ENCODE measurements around the gene AP2A1. TPM values are rescaled to one million over a fixed set of nuclear protein-coding genes. Genes with fewer than 3 reads are reported as not detected.

Gene AP2A1
- total and polyA plus RNA-seq, 4 experiments from 2014 or later, result 2.6 to 56.2 (median 32.5) TPM

DNA sequence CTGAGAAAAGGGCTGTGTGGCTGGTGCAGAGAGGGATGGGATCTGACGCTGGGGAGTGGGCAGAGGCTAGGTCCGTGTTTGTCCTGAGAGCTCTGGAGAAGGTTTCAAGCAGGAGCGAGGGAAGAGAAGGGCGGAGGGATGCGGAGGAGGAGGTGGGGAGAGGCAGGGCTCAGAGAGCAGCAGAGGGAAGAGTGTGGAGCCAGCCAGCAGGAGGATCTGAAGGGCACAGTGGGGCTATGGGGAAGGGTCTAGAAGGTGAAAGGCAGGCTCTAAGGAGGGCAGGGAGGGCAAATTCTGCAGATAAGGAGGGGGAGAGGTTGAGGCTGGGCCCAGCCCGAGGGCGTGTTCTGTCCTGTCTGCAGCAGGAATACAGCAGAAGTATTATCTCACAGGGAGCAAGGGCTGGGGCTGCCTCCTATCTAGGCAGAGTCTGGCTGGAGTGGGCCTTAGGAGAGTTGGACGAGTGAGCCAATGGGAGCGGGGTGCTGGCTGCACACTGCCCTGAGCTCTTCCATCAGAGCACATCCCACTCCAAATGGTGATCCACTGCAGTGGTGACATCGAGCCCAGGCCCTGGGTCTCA lies 6.1 kb downstream of the AP2A1 start:
- H3K4me3 Mint-ChIP-seq, result no peak overlapping the region
- intact Hi-C loops (cut with micrococcal nuclease), result no loop called here
- ChIA-PET POLR2A (ENCODE audit: partially characterized antibody) (no interaction called here), CTCF (ENCODE audit: partially characterized antibody) (interaction anchor here (0.5 kb wide), 1 partner anchor 226 kb away, joined by 4 read pairs; no protein-coding TSS in a partner anchor)
- Histone ChIP-seq H3K4me1 (ENCODE audit: insufficient read depth, low read length) (peaks cover 20% of the 10 kb centered on the region), H3K27me3 (ENCODE audit: insufficient read depth, low read length) (no peaks in the 10 kb centered on the region), H3K4me3 (ENCODE audit: low read length in 2 of 2) (no peak overlapping the region), H3K9me3 (ENCODE audit: control insufficient read depth in 1 of 2, low read length in 2 of 2) (no peaks in the 10 kb centered on the region), H3K27ac (ENCODE audit: low read depth, low read length) (no peak overlapping the region), H3K36me3 (ENCODE audit: insufficient read depth, low read length) (no peaks in the 10 kb centered on the region)
- peaks cover 24 to 44% (median 29%) of the 10 kb centered on the region in 4 donors for H3K4me1 Mint-ChIP-seq
- peak overlapping the region in 1 of 7 donors; percentile 36 for H3K27ac Mint-ChIP-seq
- no peaks in the 10 kb centered on the region for H3K9me3 Mint-ChIP-seq
- H3K27me3 Mint-ChIP-seq, result no peaks in the 10 kb centered on the region
- no peak for DNase-seq
- peaks cover 14 to 18% of the 10 kb centered on the region in 2 donors for H3K36me3 Mint-ChIP-seq

DNA sequence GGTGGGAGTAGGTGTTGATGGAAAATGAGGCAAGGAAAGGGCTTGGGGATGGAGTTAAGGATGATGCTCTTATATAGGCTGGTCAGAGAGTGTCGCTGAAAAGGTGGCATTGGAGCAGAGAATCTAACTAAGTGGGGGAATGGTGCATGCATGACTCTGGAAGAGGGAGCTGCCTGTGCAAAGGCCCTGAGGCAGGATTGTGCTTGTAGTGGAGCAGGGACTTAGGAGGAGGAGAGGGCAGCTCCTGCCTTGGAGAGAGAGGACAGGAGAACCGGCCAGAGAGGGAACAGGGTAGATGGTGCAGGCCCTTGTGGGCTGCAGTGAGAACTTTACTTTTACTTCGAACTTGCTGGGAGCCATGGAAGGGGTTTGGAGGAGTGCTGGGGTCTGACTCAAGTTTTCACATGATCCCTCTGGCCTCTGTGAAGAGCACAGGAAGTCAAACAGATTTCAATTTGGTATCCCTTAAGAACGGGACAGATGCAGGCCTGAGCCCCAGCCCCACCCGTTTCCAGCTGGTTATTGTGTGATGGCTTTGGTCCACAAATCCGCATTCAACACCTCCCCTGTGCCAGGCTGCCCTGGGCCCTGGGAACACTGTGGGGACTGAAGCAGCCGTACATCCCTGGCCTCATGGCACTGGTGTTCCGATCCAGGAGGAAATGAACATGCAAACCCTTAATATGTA lies 7.0 kb downstream of the AP2A1 start:
- H3K36me3 Mint-ChIP-seq, result peaks cover 14 to 18% of the 10 kb centered on the region in 2 donors
- no peaks in the 10 kb centered on the region for H3K27me3 ChIP-seq (ENCODE audit: insufficient read depth, low read length)
- H3K36me3 ChIP-seq (ENCODE audit: insufficient read depth, low read length), result no peaks in the 10 kb centered on the region
- no peak overlapping the region for H3K27ac ChIP-seq (ENCODE audit: low read depth, low read length)
- DNase-seq, result no peak
- H3K4me3 Mint-ChIP-seq, result no peak overlapping the region
- peaks cover 17 to 35% (median 21%) of the 10 kb centered on the region in 4 donors for H3K4me1 Mint-ChIP-seq
- ChIA-PET CTCF (ENCODE audit: partially characterized antibody) (no interaction called here), POLR2A (ENCODE audit: partially characterized antibody) (no interaction called here)
- H3K4me1 ChIP-seq (ENCODE audit: insufficient read depth, low read length), result peaks cover 12% of the 10 kb centered on the region
- H3K9me3 Mint-ChIP-seq, result no peaks in the 10 kb centered on the region
- peak overlapping the region in 1 of 7 donors; percentile 23 for H3K27ac Mint-ChIP-seq
- no peaks in the 10 kb centered on the region for H3K27me3 Mint-ChIP-seq
- no peak overlapping the region for H3K4me3 ChIP-seq (ENCODE audit: low read length in 2 of 2)
- H3K9me3 ChIP-seq (ENCODE audit: control insufficient read depth in 1 of 2, low read length in 2 of 2), result no peaks in the 10 kb centered on the region
- intact Hi-C loops (cut with micrococcal nuclease), result no loop called here

DNA sequence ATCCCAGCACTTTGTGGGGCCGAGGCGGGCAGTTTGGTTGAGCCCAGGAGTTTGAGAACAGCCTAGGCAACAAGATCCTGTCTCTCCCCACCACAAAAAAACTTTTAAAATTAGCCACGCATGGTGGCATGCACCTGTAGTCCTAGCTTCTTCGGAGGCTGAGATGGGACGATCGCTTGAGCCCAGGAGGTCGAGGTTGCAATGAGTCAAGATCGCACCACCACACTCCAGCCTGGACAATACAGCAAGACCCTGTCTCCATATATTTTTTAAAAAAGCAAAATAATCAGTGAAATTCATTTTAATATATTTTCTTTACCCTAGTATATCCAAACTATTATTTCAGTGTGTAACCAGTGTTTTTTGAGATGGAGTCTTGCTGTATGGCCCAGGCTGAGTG lies 8.2 kb downstream of the AP2A1 start:
- no peak for DNase-seq
- Mint-ChIP-seq H3K4me1 (peaks cover 14 to 30% (median 19%) of the 10 kb centered on the region in 4 donors), H3K9me3 (no peaks in the 10 kb centered on the region), H3K27me3 (no peaks in the 10 kb centered on the region), H3K4me3 (no peak overlapping the region), H3K27ac (no peak overlapping the region), H3K36me3 (peaks cover 14 to 23% of the 10 kb centered on the region in 2 donors)
- intact Hi-C loops (cut with micrococcal nuclease), result no loop called here
- POLR2A ChIA-PET (ENCODE audit: partially characterized antibody), result no interaction called here
- Histone ChIP-seq H3K27ac (ENCODE audit: low read depth, low read length) (no peak overlapping the region), H3K27me3 (ENCODE audit: insufficient read depth, low read length) (no peaks in the 10 kb centered on the region), H3K9me3 (ENCODE audit: control insufficient read depth in 1 of 2, low read length in 2 of 2) (no peaks in the 10 kb centered on the region), H3K4me3 (ENCODE audit: low read length in 2 of 2) (no peak overlapping the region), H3K4me1 (ENCODE audit: insufficient read depth, low read length) (peaks cover 4% of the 10 kb centered on the region), H3K36me3 (ENCODE audit: insufficient read depth, low read length) (no peaks in the 10 kb centered on the region)
- CTCF ChIA-PET (ENCODE audit: partially characterized antibody), result interaction anchor here (0.7 kb wide), 1 partner anchor 715 kb away, joined by 4 read pairs; no protein-coding TSS in a partner anchor

DNA sequence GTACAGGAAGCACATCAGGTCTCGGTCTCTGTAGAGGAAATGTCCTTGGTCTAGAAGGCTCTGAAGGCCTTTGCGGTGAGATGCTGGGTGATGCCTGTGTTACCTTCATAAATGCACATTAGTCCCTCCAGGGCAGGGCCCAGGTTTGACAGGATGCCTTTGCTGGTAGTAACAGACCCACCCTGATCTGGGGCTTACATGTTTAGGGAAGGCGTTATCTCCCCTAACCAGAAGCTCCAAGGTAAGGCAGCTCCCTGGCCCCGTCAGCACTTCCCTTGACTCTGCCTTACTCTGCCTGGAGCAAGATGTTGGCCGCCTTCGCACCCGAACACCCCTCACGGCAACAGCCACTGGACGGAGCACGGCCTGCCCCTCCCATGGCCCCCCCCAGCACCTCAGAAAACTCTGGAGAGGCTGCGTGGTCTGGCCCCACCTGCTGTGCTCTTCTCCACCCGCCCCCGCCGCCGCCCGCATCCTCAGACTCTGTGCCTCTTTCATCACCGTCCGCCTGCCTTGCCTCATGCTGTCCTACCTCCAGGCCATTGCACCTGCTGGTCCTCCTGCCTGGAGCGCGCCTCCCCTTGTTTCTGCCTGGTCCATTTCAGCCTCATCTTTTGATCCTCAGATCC lies 9.1 kb downstream of the AP2A1 start:
- H3K27me3 ChIP-seq (ENCODE audit: insufficient read depth, low read length), result no peaks in the 10 kb centered on the region
- no peak for DNase-seq
- no peak overlapping the region for H3K4me3 ChIP-seq (ENCODE audit: low read length in 2 of 2)
- Mint-ChIP-seq H3K9me3 (no peaks in the 10 kb centered on the region), H3K4me3 (no peak overlapping the region), H3K27me3 (no peaks in the 10 kb centered on the region), H3K27ac (peak overlapping the region in 2 of 7 donors; percentile 70 to 80), H3K4me1 (peaks cover 15 to 28% (median 19%) of the 10 kb centered on the region in 4 donors), H3K36me3 (peaks cover 12 to 28% of the 10 kb centered on the region in 2 donors)
- no peaks in the 10 kb centered on the region for H3K4me1 ChIP-seq (ENCODE audit: insufficient read depth, low read length)
- H3K9me3 ChIP-seq (ENCODE audit: control insufficient read depth in 1 of 2, low read length in 2 of 2), result no peaks in the 10 kb centered on the region
- H3K36me3 ChIP-seq (ENCODE audit: insufficient read depth, low read length), result no peaks in the 10 kb centered on the region
- H3K27ac ChIP-seq (ENCODE audit: low read depth, low read length), result no peak overlapping the region
- CTCF ChIA-PET (ENCODE audit: partially characterized antibody), result interaction anchor here (1.1 kb wide), 1 partner anchor 782 kb away, joined by 3 read pairs; the partner anchor contains the start of genes GYS1 and RUVBL2
- intact Hi-C loops (cut with micrococcal nuclease), result no loop called here
- POLR2A ChIA-PET (ENCODE audit: partially characterized antibody), result no interaction called here

DNA sequence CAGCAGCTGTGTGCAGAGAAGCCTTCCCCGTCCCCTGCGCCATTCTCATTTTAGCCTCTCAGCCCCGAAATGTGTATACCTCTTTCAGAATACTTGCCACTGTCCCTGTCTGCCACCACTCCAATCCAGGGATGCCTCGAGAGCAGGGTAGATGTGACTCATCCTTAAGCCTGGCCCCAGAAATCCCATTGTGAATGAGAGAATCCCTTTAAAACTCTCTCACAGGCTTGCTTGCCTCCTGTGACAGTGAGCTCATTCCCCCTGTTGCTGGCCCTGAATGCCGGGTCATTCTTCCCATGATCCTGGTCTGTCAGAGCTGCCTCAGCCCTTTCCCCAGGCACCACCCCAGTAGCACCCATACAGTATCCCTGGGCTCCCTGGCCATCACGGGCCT lies 9.6 kb downstream of the AP2A1 start:
- no peaks in the 10 kb centered on the region for H3K9me3 Mint-ChIP-seq
- no peaks in the 10 kb centered on the region for H3K27me3 Mint-ChIP-seq
- peak overlapping the region in 1 of 7 donors; percentile 70 for H3K27ac Mint-ChIP-seq
- Histone ChIP-seq H3K27me3 (ENCODE audit: insufficient read depth, low read length) (no peaks in the 10 kb centered on the region), H3K36me3 (ENCODE audit: insufficient read depth, low read length) (no peaks in the 10 kb centered on the region), H3K4me1 (ENCODE audit: insufficient read depth, low read length) (no peaks in the 10 kb centered on the region), H3K27ac (ENCODE audit: low read depth, low read length) (no peak overlapping the region), H3K4me3 (ENCODE audit: low read length in 2 of 2) (no peak overlapping the region), H3K9me3 (ENCODE audit: control insufficient read depth in 1 of 2, low read length in 2 of 2) (no peaks in the 10 kb centered on the region)
- intact Hi-C loops (cut with micrococcal nuclease), result no loop called here
- H3K4me1 Mint-ChIP-seq, result peaks cover 15 to 32% (median 20%) of the 10 kb centered on the region in 4 donors
- ChIA-PET CTCF (ENCODE audit: partially characterized antibody) (interaction anchor here (1.1 kb wide), 1 partner anchor 783 kb away, joined by 3 read pairs; the partner anchor contains the start of genes GYS1 and RUVBL2), POLR2A (ENCODE audit: partially characterized antibody) (no interaction called here)
- H3K36me3 Mint-ChIP-seq, result peaks cover 12 to 33% of the 10 kb centered on the region in 2 donors
- DNase-seq, result no peak
- H3K4me3 Mint-ChIP-seq, result no peak overlapping the region

DNA sequence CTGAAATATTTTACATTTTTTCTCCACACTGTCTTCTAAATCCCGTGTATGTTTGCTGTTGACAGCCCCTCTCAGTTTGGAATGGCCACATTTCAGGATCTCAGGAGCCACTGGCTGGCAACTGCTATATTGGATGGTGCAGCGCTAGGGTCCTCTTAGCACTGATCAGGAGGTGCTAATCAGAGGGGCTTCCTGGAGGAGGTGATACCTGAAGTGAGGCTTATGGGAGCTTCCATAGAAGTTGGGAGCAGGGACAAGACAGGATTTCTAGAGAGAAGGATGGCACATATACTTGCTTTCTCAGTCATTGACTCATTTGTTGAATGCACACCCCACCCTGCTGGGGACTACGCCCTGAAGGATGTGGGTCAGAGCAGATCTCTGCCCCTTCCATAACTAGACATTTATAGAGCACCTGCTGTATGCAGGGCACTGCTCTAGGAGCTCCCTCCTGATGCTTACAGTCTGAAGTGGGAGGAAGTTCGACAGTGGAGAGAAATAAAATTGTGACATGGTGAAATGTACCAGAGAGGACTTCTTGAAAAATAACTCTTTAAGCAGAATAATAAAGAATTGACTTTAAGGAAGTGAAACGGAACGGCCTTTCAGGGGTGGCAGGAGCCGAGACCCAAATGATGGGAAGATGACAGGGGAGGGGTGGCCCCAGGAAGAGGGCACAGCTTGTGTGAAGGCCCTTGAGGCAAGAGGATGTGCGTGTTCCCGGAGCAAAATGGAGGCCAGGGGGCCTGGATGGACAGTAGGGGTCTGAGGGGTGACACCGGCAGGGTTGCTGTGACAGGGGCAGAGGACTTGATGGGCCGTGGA lies 13.1 kb downstream of the AP2A1 start:
- Histone ChIP-seq H3K4me1 (ENCODE audit: insufficient read depth, low read length) (no peaks in the 10 kb centered on the region), H3K4me3 (ENCODE audit: low read length in 2 of 2) (no peak overlapping the region), H3K27me3 (ENCODE audit: insufficient read depth, low read length) (no peaks in the 10 kb centered on the region), H3K9me3 (ENCODE audit: control insufficient read depth in 1 of 2, low read length in 2 of 2) (no peaks in the 10 kb centered on the region), H3K36me3 (ENCODE audit: insufficient read depth, low read length) (peaks cover 21% of the 10 kb centered on the region), H3K27ac (ENCODE audit: low read depth, low read length) (no peak overlapping the region)
- H3K36me3 Mint-ChIP-seq, result peaks cover 26 to 39% of the 10 kb centered on the region in 2 donors
- H3K4me1 Mint-ChIP-seq, result peaks cover 8 to 23% (median 11%) of the 10 kb centered on the region in 4 donors
- H3K27me3 Mint-ChIP-seq, result no peaks in the 10 kb centered on the region
- ChIA-PET POLR2A (ENCODE audit: partially characterized antibody) (no interaction called here), CTCF (ENCODE audit: partially characterized antibody) (no interaction called here)
- peak overlapping the region in 5 of 7 donors; percentile 23 to 89 (median 62) for H3K27ac Mint-ChIP-seq
- intact Hi-C loops (cut with micrococcal nuclease), result no loop called here
- no peak overlapping the region for H3K4me3 Mint-ChIP-seq
- DNase-seq, result no peak
- H3K9me3 Mint-ChIP-seq, result no peaks in the 10 kb centered on the region

Measured in CD4-positive, alpha-beta memory T cell (primary cell).